Measurements from ENCODE around the gene LMF1.
"Not testable (repeated sequence)": the region's sequence is repeated elsewhere in the genome, so short reads cannot be mapped to it uniquely, and the experiment has no call there.

The LMF1 gene

GRCh38 chr16:892006-892405 is 78.8 kb downstream of the LMF1 start:
- DNase-seq: no peak

- DNase-seq: no peak
Observed at GRCh38 chr16:891353-891740, 79.4 kb downstream of the LMF1 start.

GRCh38 chr16:890716-891352 is 80.0 kb downstream of the LMF1 start:
- DNase-seq: no peak

- no peak for DNase-seq
Observed at GRCh38 chr16:890217-890616, 80.6 kb downstream of the LMF1 start.

GRCh38 chr16:889586-889985 is 81.2 kb downstream of the LMF1 start:
- DNase-seq: no peak

- peak in 1 of 2 donors; percentile 12 for DNase-seq
Observed at GRCh38 chr16:888901-889570, 81.7 kb downstream of the LMF1 start.

- DNase-seq: not testable (repeated sequence)
Observed at GRCh38 chr16:888456-888855, 82.3 kb downstream of the LMF1 start.

GRCh38 chr16:887846-888245 is 82.9 kb downstream of the LMF1 start:
- DNase-seq: no peak

GRCh38 chr16:886802-887731 is 83.7 kb downstream of the LMF1 start:
- DNase-seq: no peak

GRCh38 chr16:886084-886543 is 84.7 kb downstream of the LMF1 start:
- DNase-seq: no peak

GRCh38 chr16:885391-885790 is 85.4 kb downstream of the LMF1 start:
- DNase-seq: no peak

GRCh38 chr16:884232-884631 is 86.6 kb downstream of the LMF1 start:
- no peak for DNase-seq

GRCh38 chr16:883781-884180 is 87.0 kb downstream of the LMF1 start:
- DNase-seq: no peak

- no peak for DNase-seq
Observed at GRCh38 chr16:883340-883739, 87.4 kb downstream of the LMF1 start.

- DNase-seq: not testable (repeated sequence)
Observed at GRCh38 chr16:882671-883070, 88.1 kb downstream of the LMF1 start.

- no peak for DNase-seq
Observed at GRCh38 chr16:882256-882655, 88.5 kb downstream of the LMF1 start.

- DNase-seq: no peak
Observed at GRCh38 chr16:881219-882097, 89.3 kb downstream of the LMF1 start.

GRCh38 chr16:880471-881171 is 90.2 kb downstream of the LMF1 start:
- no peak for DNase-seq

- no peak for DNase-seq
Observed at GRCh38 chr16:879986-880385, 90.8 kb downstream of the LMF1 start.

GRCh38 chr16:879461-879861 is 91.3 kb downstream of the LMF1 start:
- no peak for DNase-seq

GRCh38 chr16:878886-879285 is 91.9 kb downstream of the LMF1 start:
- no peak for DNase-seq
